HG03095 (cell line): ENCODE results near the gene NELFCD.

Source experiments
- ATAC-seq: cut with Tn5 transposase; IDR thresholded peaks from one replicate; pipeline ENCODE4 v1.9.1; 2021; ENCODE audit warnings: moderate library complexity; ENCODE audit not compliant: unreplicated experiment

Gene NELFCD

DNA sequence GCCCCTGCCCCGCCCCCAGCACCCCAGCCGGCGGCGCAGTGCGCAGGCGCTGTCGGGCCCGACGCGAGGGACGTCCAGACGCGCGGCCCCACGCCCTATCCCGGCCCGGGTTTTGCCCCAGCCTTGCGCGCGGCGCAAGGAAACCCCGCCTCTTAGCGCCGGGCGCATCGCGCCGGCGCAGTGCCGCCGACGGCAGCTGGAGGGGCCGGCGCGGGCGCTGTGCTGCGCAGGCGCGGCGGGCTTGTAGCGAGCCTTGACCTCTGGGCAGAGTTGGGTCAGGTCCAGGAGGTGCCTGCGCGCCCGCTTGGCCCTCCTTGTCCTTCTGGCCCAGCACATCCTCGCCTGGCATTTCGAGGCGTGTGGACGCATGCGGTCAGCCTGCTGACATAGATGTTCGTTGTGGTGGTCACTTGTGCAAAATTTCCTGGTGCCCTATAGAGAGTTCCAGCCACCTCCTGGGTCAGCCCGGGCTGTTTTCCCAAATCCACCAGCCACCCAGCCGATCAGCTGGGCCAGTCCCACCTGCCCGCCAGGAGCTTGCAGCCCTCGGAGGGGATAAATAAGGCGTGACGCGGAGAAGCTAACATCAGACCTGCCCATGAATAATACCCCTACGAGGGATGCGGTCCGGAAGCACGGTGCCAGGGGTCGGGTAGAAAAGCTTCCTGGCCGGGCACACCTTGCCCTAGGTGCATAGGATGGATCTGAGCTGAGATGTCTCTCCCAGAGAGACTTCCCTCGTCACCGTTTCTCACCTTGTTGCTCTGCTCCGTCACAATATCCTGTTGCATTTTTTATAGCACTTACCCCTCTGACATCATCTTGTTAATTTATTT is 62.0 kb downstream of the NELFCD start:
- ATAC-seq: peak; percentile 90

GRCh38 chr20:59043698-59044097 is 62.6 kb downstream of the NELFCD start:
- no peak for ATAC-seq

DNA sequence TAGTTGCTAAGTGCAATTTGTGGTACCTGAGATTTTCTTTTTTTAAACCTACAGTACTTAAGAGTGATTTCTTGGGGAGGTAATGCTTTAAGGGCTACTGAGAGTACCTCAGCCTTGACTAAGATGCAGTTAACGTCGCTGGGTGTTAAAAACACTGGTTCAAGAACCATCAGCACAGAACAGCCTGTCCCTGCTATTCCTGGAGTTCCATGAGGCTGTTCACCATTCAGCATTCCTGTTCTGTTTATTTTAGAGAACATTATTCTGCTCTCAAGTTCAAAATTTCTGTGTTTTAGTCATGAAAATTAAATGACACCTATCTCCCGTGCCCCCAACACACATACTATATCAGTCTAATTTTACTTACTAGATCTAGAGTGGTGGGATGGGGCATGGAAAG is 63.2 kb downstream of the NELFCD start:
- ATAC-seq: no peak
